Mesodermal cell (in vitro differentiated cells): ENCODE data around the gene VRK1.
"Not testable (repeated sequence)": the region's sequence is repeated elsewhere in the genome, so short reads cannot be mapped to it uniquely, and the experiment has no call there.

Experiments
- H3K27ac ChIP-seq: 2 replicates; pipeline ENCODE4 v1.7.0; 2013; ENCODE audit warnings: mild to moderate bottlenecking, low read depth, low read length, moderate library complexity; ENCODE audit not compliant: severe bottlenecking
- H3K36me3 ChIP-seq: 2 replicates; pipeline ENCODE4 v1.7.1; 2013; ENCODE audit warnings: mild to moderate bottlenecking, low read length, moderate library complexity; ENCODE audit not compliant: control insufficient read depth, insufficient read depth
- H3K4me1 ChIP-seq: one replicate; pipeline ENCODE4 v1.7.1; 2013; ENCODE audit warnings: mild to moderate bottlenecking, low read length; ENCODE audit not compliant: insufficient read depth, control insufficient read depth, poor library complexity, severe bottlenecking
- H3K4me3 ChIP-seq: 2 replicates; pipeline ENCODE4 v1.7.0; 2013; ENCODE audit warnings: low read length, control low read depth, mild to moderate bottlenecking; ENCODE audit not compliant: insufficient read depth, poor library complexity, severe bottlenecking; ENCODE audit errors: extremely low read depth
- H3K9me3 ChIP-seq: 2 replicates; pipeline ENCODE4 v1.7.1; 2013; ENCODE audit warnings: mild to moderate bottlenecking, low read length, moderate library complexity; ENCODE audit not compliant: control insufficient read depth
- WGBS, 2 experiments: methylation state at CpG; one replicate each; pipeline ENCODE4 v1.1.5; 2013; ENCODE audit warnings: missing lambda C conversion rate in 2 of 2; ENCODE audit not compliant: insufficient coverage in 2 of 2; 5-methylcytosine and 5-hydroxymethylcytosine counted together

Gene VRK1

DNA sequence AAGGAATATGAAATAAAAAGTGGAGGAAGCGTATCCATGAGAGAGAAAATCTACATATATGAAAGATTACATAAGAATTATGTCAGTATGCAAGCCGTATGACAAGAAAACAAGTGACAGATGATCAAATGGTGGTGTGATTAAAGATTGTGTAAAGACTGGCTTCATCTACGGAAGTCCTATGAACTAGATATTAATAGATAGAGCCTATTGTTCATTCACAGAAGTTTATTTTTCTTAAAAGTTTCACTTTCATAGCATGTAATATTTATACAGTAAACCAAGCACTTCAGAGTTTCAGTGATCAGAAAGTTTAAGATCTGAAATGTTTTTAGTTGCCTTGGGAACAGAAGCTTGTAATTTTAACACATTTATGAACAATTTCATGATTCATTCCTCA, 84.5 kb downstream of the VRK1 start:
- Histone ChIP-seq H3K4me3 (no peak overlapping the region), H3K36me3 (peaks cover 5% of the 10 kb centered on the region), H3K4me1 (no peaks in the 10 kb centered on the region), H3K27ac (no peak overlapping the region), H3K9me3 (no peaks in the 10 kb centered on the region)
- WGBS, 2 experiments, result no CpG with 5 or more reads among the region's 3 CpGs

- H3K36me3 ChIP-seq, H3K27ac ChIP-seq, H3K4me3 ChIP-seq, H3K9me3 ChIP-seq, H3K4me1 ChIP-seq: not testable (repeated sequence)
- WGBS, 2 experiments, result no CpG with 5 or more reads among the region's 5 CpGs
Observed at GRCh38 chr14:96883974-96884373, 86.8 kb downstream of the VRK1 start.

- no peak overlapping the region for H3K4me3 ChIP-seq
- peaks cover 4% of the 10 kb centered on the region for H3K4me1 ChIP-seq
- no CpG with 5 or more reads among the region's 1 CpG for WGBS, 2 experiments
- H3K36me3 ChIP-seq, result no peaks in the 10 kb centered on the region
- no peak overlapping the region for H3K27ac ChIP-seq
- H3K9me3 ChIP-seq, result no peaks in the 10 kb centered on the region
Observed at GRCh38 chr14:96888158-96888557, 91.0 kb downstream of the VRK1 start.

DNA sequence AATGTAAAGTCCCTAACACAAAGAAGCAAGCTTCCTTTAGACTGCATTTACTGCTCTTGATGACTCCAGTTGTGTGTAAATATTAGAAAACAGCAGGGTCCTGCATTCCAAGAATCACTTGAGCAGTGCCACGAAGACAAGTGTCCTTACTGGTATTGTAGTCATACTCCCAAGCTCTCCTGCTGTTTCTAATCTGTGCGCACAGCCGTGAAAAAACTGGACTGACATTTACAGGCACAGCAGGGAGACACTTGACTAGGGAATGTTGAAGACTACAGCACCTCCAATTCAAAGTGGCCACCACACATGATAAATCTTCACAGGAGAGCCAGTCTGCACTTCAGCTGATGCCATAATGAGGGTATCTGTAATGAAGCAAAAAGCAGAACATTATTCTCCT, 91.4 kb downstream of the VRK1 start:
- 60 to 70% methylated on average over 3 of the region's 3 CpGs for WGBS, 2 experiments
- H3K4me3 ChIP-seq, result no peak overlapping the region
- H3K36me3 ChIP-seq, result no peaks in the 10 kb centered on the region
- no peaks in the 10 kb centered on the region for H3K9me3 ChIP-seq
- H3K4me1 ChIP-seq, result peaks cover 4% of the 10 kb centered on the region
- H3K27ac ChIP-seq, result no peak overlapping the region

GRCh38 chr14:96889091-96889490, 91.9 kb downstream of the VRK1 start:
- Histone ChIP-seq H3K27ac (no peak overlapping the region), H3K9me3 (no peaks in the 10 kb centered on the region)
- 76 to 90% methylated on average over 2 to 5 of the region's 5 CpGs for WGBS, 2 experiments

GRCh38 chr14:96893966-96894622, 96.9 kb downstream of the VRK1 start:
- Histone ChIP-seq H3K9me3 (no peaks in the 10 kb centered on the region), H3K27ac (no peak overlapping the region), H3K36me3 (no peaks in the 10 kb centered on the region), H3K4me3 (no peak overlapping the region), H3K4me1 (peaks cover 4% of the 10 kb centered on the region)
- 86 to 88% methylated on average over 9 to 12 of the region's 12 CpGs for WGBS, 2 experiments

More at GRCh38 chr14:96889091-96889490, 91.9 kb downstream of the VRK1 start:
- Histone ChIP-seq H3K36me3 (no peaks in the 10 kb centered on the region), H3K4me3 (no peak overlapping the region), H3K4me1 (peaks cover 4% of the 10 kb centered on the region)

DNA sequence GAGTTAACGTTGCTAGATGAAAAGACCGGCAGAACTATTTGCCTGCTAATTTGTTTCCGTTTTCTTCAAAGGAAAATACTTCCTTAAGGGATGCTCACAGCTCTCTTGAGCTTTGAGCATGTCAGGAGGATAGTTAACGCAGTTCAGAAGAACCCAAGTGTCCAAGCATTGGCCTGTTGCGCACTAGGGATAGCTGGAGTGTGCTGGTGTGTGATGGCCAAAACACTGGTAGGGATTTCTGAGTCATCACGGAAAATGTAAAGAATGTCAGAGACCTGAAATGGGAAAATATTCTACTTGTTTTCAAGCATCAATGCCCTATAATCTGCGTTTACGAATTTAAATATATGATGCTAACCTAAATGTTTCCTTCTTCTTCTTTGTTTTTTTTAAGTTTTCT, 97.8 kb downstream of the VRK1 start:
- Histone ChIP-seq H3K4me1 (peaks cover 4% of the 10 kb centered on the region), H3K36me3 (no peaks in the 10 kb centered on the region), H3K4me3 (no peak overlapping the region), H3K27ac (peak overlapping the region; percentile 41), H3K9me3 (no peaks in the 10 kb centered on the region)
- WGBS, 2 experiments, result 87 to 93% methylated on average over 6 of the region's 8 CpGs

- Histone ChIP-seq H3K27ac (peak overlapping the region; percentile 41), H3K4me1 (peaks cover 4% of the 10 kb centered on the region), H3K9me3 (no peaks in the 10 kb centered on the region), H3K4me3 (no peak overlapping the region), H3K36me3 (no peaks in the 10 kb centered on the region)
- 93 to 96% methylated on average over 3 to 4 of the region's 5 CpGs for WGBS, 2 experiments
Observed at GRCh38 chr14:96895658-96896271, 98.6 kb downstream of the VRK1 start.

DNA sequence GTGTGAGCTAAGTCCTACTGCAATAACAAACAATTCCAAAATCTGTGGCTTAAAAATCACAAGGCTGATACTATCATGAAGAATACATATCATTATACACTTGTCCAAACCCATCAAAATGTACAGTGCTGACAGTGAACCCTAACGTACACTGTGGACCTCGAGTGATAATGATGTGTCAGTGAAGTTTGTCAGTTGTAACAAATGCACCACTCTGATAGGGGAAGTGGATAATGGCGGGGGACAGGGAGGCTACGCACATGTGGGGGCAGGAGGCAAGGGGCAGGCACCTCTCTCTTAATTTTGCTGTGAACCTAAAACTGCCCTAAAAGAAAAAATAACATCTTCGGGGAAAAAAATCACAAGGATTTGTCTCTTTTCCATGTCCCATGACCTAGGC, 100.0 kb downstream of the VRK1 start:
- Histone ChIP-seq H3K27ac (no peak overlapping the region), H3K4me3 (no peak overlapping the region), H3K9me3 (no peaks in the 10 kb centered on the region), H3K36me3 (no peaks in the 10 kb centered on the region), H3K4me1 (peaks cover 4% of the 10 kb centered on the region)
- 86% methylated on average over 2 to 4 of the region's 5 CpGs for WGBS, 2 experiments

- WGBS, 2 experiments, result 100% methylated on average over 1 of the region's 3 CpGs; no CpG with 5 or more reads in 1 of the 2 experiments
- Histone ChIP-seq H3K4me1 (no peaks in the 10 kb centered on the region), H3K4me3 (no peak overlapping the region), H3K9me3 (no peaks in the 10 kb centered on the region), H3K36me3 (no peaks in the 10 kb centered on the region), H3K27ac (no peak overlapping the region)
Observed at GRCh38 chr14:96901227-96901626, 104.0 kb downstream of the VRK1 start.

DNA sequence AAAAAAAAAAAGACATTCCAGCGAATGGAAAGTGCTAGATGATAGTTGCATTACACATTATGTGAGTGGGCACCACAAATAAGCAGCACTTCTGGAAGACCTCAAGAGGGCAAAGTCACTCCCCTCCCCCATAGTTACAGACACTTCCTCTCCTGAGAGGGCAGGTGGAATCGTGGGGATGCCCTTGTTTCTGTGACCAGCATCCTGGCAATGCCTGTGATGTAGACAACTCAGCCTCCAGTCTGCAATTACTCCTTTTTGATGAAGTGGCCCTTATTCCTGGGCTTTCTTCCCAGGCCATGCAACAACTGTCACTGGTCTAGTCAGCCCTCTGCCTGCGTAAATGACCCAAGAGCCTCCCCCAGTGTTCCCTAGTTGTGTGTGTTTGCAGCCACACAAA, 104.8 kb downstream of the VRK1 start:
- H3K36me3 ChIP-seq, result no peaks in the 10 kb centered on the region
- H3K27ac ChIP-seq, result no peak overlapping the region
- no peaks in the 10 kb centered on the region for H3K9me3 ChIP-seq
- 88 to 90% methylated on average over 2 of the region's 3 CpGs for WGBS, 2 experiments
- H3K4me1 ChIP-seq, result no peaks in the 10 kb centered on the region
- H3K4me3 ChIP-seq, result no peak overlapping the region
